Trophoblast cell (in vitro differentiated cells and primary cell): ENCODE measurements around the gene TTN.

Experiments
- DNase-seq, 2 donors: peaks; one replicate each; pipeline ENCODE4 v3.0.0-alpha.2; 2016
- H2AFZ ChIP-seq: 2 replicates; pipeline ENCODE4 v1.6.1; 2013; ENCODE audit warnings: low read length, moderate library complexity, mild to moderate bottlenecking; ENCODE audit not compliant: insufficient read depth, poor library complexity
- H2AK5ac ChIP-seq: 2 replicates; pipeline ENCODE4 v1.6.1; 2013; ENCODE audit warnings: mild to moderate bottlenecking, low read length
- H2BK120ac ChIP-seq: 2 replicates; pipeline ENCODE4 v1.6.1; 2013; ENCODE audit warnings: low read length, mild to moderate bottlenecking, moderate library complexity; ENCODE audit not compliant: insufficient read depth, poor library complexity
- H2BK12ac ChIP-seq: 2 replicates; pipeline ENCODE4 v1.6.1; 2013; ENCODE audit warnings: mild to moderate bottlenecking, low read length, moderate library complexity
- H2BK5ac ChIP-seq: 2 replicates; pipeline ENCODE4 v1.6.1; 2013; ENCODE audit warnings: low read length, low read depth, moderate library complexity, mild to moderate bottlenecking; ENCODE audit not compliant: poor library complexity
- H3K14ac ChIP-seq: 2 replicates; pipeline ENCODE4 v1.6.1; 2013; ENCODE audit warnings: mild to moderate bottlenecking, low read length
- H3K18ac ChIP-seq: 2 replicates; pipeline ENCODE4 v1.6.1; 2013; ENCODE audit warnings: mild to moderate bottlenecking, low read length
- H3K23ac ChIP-seq: 2 replicates; pipeline ENCODE4 v1.6.1; 2013; ENCODE audit warnings: low read length
- H3K27ac ChIP-seq: 2 replicates; pipeline ENCODE4 v1.5.1; 2013; ENCODE audit warnings: low read depth, mild to moderate bottlenecking, inconsistent platforms, low read length, moderate library complexity
- H3K27me3 ChIP-seq: 2 replicates; pipeline ENCODE4 v1.6.1; 2013; ENCODE audit warnings: inconsistent platforms, mild to moderate bottlenecking, low read length, moderate library complexity; ENCODE audit not compliant: insufficient read depth
- H3K36me3 ChIP-seq, 2 experiments: 1 replicate in 1 of 2; 2 replicates in 1 of 2; pipeline ENCODE4 v1.6.1; 2013; ENCODE audit warnings: low read length in 2 of 2, mild to moderate bottlenecking in 2 of 2, moderate library complexity in 1 of 2; ENCODE audit not compliant: insufficient read depth in 2 of 2, control insufficient read depth in 1 of 2
- H3K4ac ChIP-seq: 2 replicates; pipeline ENCODE4 v1.6.1; 2013; ENCODE audit warnings: low read depth, mild to moderate bottlenecking, low read length, moderate library complexity
- H3K4me1 ChIP-seq, 2 experiments: 1 replicate in 1 of 2; 2 replicates in 1 of 2; pipeline ENCODE4 v1.6.1; 2013; ENCODE audit warnings: low read length in 2 of 2, mild to moderate bottlenecking in 2 of 2, moderate library complexity in 1 of 2; ENCODE audit not compliant: insufficient read depth in 2 of 2, control insufficient read depth in 1 of 2
- H3K4me2 ChIP-seq: 2 replicates; pipeline ENCODE4 v1.6.1; 2013; ENCODE audit warnings: inconsistent platforms, mild to moderate bottlenecking, low read length, moderate library complexity
- H3K4me3 ChIP-seq: 2 replicates; pipeline ENCODE4 v1.5.1; 2013; ENCODE audit warnings: mild to moderate bottlenecking, low read depth, low read length, inconsistent platforms
- H3K79me1 ChIP-seq: one replicate; pipeline ENCODE4 v1.6.1; 2013; ENCODE audit warnings: low read length
- H3K79me2 ChIP-seq: 2 replicates; pipeline ENCODE4 v1.6.1; 2013; ENCODE audit warnings: low read length, mild to moderate bottlenecking; ENCODE audit not compliant: control insufficient read depth, insufficient read depth, poor library complexity
- H3K9ac ChIP-seq: 2 replicates; pipeline ENCODE4 v1.6.1; 2013; ENCODE audit warnings: mild to moderate bottlenecking, low read length
- H3K9me3 ChIP-seq: 2 replicates; pipeline ENCODE4 v1.6.1; 2013; ENCODE audit warnings: low read depth, mild to moderate bottlenecking, control low read depth, inconsistent platforms, low read length; ENCODE audit not compliant: insufficient read depth
- H4K12ac ChIP-seq: 2 replicates; pipeline ENCODE4 v1.6.1; 2013; ENCODE audit warnings: low read depth, mild to moderate bottlenecking, low read length, moderate library complexity
- H4K8ac ChIP-seq: 2 replicates; pipeline ENCODE4 v1.6.1; 2013; ENCODE audit warnings: low read depth, mild to moderate bottlenecking, low read length, moderate library complexity
- H4K91ac ChIP-seq: one replicate; pipeline ENCODE4 v1.6.1; 2013; ENCODE audit warnings: low read depth, mild to moderate bottlenecking, low read length, moderate library complexity
- WGBS: extraction: QIAGEN DNeasy Blood & Tissue Kit; methylation state at CpG from one replicate; pipeline ENCODE4 v1.1.7; 2013; ENCODE audit warnings: missing lambda C conversion rate; ENCODE audit not compliant: insufficient read length, insufficient coverage; ENCODE audit errors: extremely low coverage; 5-methylcytosine and 5-hydroxymethylcytosine counted together

The TTN gene

GRCh38 chr2:178514664-178515063, 292.6 kb downstream of the TTN start:
- H4K12ac ChIP-seq = no peak overlapping the region
- no peak overlapping the region for H4K91ac ChIP-seq
- no peak overlapping the region for H3K14ac ChIP-seq
- no peak overlapping the region for H3K23ac ChIP-seq
- no peaks in the 10 kb centered on the region for H3K27me3 ChIP-seq
- no peak overlapping the region for H2AK5ac ChIP-seq
- H3K9ac ChIP-seq = no peak overlapping the region
- H3K4me2 ChIP-seq = no peak overlapping the region
- H3K79me2 ChIP-seq = no peaks in the 10 kb centered on the region
- no peak overlapping the region for H2BK120ac ChIP-seq
- no peaks in the 10 kb centered on the region for H3K9me3 ChIP-seq
- no peak overlapping the region for H3K18ac ChIP-seq
- H4K8ac ChIP-seq = no peak overlapping the region
- WGBS = no CpG with 5 or more reads among the region's 2 CpGs
- no peak overlapping the region for H3K4ac ChIP-seq
- no peaks in the 10 kb centered on the region for H3K79me1 ChIP-seq
- H3K4me1 ChIP-seq = no peaks in the 10 kb centered on the region
- no peak overlapping the region for H2BK12ac ChIP-seq
- no peak overlapping the region for H3K27ac ChIP-seq
- H3K36me3 ChIP-seq = peaks cover 2 to 5% of the 10 kb centered on the region in 2 experiments
- no peak overlapping the region for H2BK5ac ChIP-seq
- no peak for DNase-seq
- no peak overlapping the region for H3K4me3 ChIP-seq
- no peak overlapping the region for H2AFZ ChIP-seq

GRCh38 chr2:178513876-178514275, 293.3 kb downstream of the TTN start:
- Histone ChIP-seq H2AFZ (no peak overlapping the region), H3K79me2 (no peaks in the 10 kb centered on the region), H2BK12ac (no peak overlapping the region), H3K4ac (no peak overlapping the region), H3K4me1 (no peaks in the 10 kb centered on the region), H3K18ac (no peak overlapping the region), H3K14ac (no peak overlapping the region), H4K8ac (no peak overlapping the region), H3K4me3 (no peak overlapping the region), H3K27me3 (no peaks in the 10 kb centered on the region), H3K4me2 (no peak overlapping the region), H3K79me1 (no peaks in the 10 kb centered on the region), H3K9ac (no peak overlapping the region), H3K23ac (no peak overlapping the region), H2AK5ac (no peak overlapping the region), H3K27ac (no peak overlapping the region), H4K91ac (no peak overlapping the region), H2BK120ac (no peak overlapping the region), H2BK5ac (no peak overlapping the region), H3K36me3 (peaks cover 2 to 5% of the 10 kb centered on the region in 2 experiments), H3K9me3 (no peaks in the 10 kb centered on the region), H4K12ac (no peak overlapping the region)
- WGBS = no CpG with 5 or more reads among the region's 4 CpGs
- DNase-seq = no peak

- Histone ChIP-seq H3K79me1 (no peaks in the 10 kb centered on the region), H3K4me1 (no peaks in the 10 kb centered on the region), H3K18ac (no peak overlapping the region), H4K12ac (no peak overlapping the region), H3K4me2 (no peak overlapping the region), H2AFZ (no peak overlapping the region), H4K91ac (no peak overlapping the region), H2BK120ac (no peak overlapping the region), H3K14ac (no peak overlapping the region), H3K23ac (no peak overlapping the region), H3K4me3 (no peak overlapping the region), H2BK5ac (no peak overlapping the region), H3K36me3 (peaks cover under 1 to 1% of the 10 kb centered on the region in 2 experiments), H4K8ac (no peak overlapping the region), H2AK5ac (no peak overlapping the region), H3K27ac (no peak overlapping the region), H3K9ac (no peak overlapping the region), H2BK12ac (no peak overlapping the region), H3K9me3 (no peaks in the 10 kb centered on the region), H3K4ac (no peak overlapping the region), H3K79me2 (no peaks in the 10 kb centered on the region), H3K27me3 (no peaks in the 10 kb centered on the region)
- no peak for DNase-seq
- WGBS = no CpG with 5 or more reads among the region's 2 CpGs
Observed at GRCh38 chr2:178512484-178512883, 294.7 kb downstream of the TTN start.

GRCh38 chr2:178510384-178510783, 296.8 kb downstream of the TTN start:
- Histone ChIP-seq H2AK5ac (no peak overlapping the region), H2AFZ (no peak overlapping the region), H2BK120ac (no peak overlapping the region), H3K36me3 (no peaks in the 10 kb centered on the region), H2BK5ac (no peak overlapping the region), H2BK12ac (no peak overlapping the region), H4K12ac (no peak overlapping the region), H3K18ac (no peak overlapping the region), H3K79me1 (no peaks in the 10 kb centered on the region), H3K4me2 (no peak overlapping the region), H3K9ac (no peak overlapping the region), H3K27me3 (no peaks in the 10 kb centered on the region), H4K8ac (no peak overlapping the region), H3K79me2 (no peaks in the 10 kb centered on the region), H3K4me1 (no peaks in the 10 kb centered on the region), H3K14ac (no peak overlapping the region), H3K27ac (no peak overlapping the region), H3K23ac (no peak overlapping the region), H3K4ac (no peak overlapping the region), H3K9me3 (no peaks in the 10 kb centered on the region), H3K4me3 (no peak overlapping the region), H4K91ac (no peak overlapping the region)
- no CpG with 5 or more reads among the region's 6 CpGs for WGBS
- DNase-seq = no peak
